SU-DHL-6 (cell line): ENCODE measurements around the gene ARHGAP29.

Experiments
- EZH2phosphoT487 ChIP-seq: fragments of 200-600 bp; sonication (generic), shearing (Covaris generic); conservative IDR thresholded peaks from 2 replicates; pipeline ENCODE4 v1.6.1; 2018; ENCODE audit warnings: mild to moderate bottlenecking, antibody characterized with exemption, low read length, moderate library complexity, mixed read lengths
- TF ChIP-seq, protein P1 (sequence below): fragments of 200-600 bp; sonication (generic); IDR thresholded peaks from one replicate; pipeline ENCODE4 v1.5.1; 2017; ENCODE audit warnings: antibody characterized with exemption, mild to moderate bottlenecking, low read length, moderate library complexity; ENCODE audit not compliant: insufficient read depth, poor library complexity, severe bottlenecking

GRCh38 chr1:94259635-94260289 is 22.4 kb upstream of the ARHGAP29 start:
- TF ChIP-seq, protein P1, sequence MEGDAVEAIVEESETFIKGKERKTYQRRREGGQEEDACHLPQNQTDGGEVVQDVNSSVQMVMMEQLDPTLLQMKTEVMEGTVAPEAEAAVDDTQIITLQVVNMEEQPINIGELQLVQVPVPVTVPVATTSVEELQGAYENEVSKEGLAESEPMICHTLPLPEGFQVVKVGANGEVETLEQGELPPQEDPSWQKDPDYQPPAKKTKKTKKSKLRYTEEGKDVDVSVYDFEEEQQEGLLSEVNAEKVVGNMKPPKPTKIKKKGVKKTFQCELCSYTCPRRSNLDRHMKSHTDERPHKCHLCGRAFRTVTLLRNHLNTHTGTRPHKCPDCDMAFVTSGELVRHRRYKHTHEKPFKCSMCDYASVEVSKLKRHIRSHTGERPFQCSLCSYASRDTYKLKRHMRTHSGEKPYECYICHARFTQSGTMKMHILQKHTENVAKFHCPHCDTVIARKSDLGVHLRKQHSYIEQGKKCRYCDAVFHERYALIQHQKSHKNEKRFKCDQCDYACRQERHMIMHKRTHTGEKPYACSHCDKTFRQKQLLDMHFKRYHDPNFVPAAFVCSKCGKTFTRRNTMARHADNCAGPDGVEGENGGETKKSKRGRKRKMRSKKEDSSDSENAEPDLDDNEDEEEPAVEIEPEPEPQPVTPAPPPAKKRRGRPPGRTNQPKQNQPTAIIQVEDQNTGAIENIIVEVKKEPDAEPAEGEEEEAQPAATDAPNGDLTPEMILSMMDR, result no peak
- TF ChIP-seq EZH2phosphoT487, result no peak
